HCT116 (cell line): ENCODE results near the gene MRPL18. TPM values are rescaled to one million over a fixed set of nuclear protein-coding genes. Genes with fewer than 3 reads are reported as not detected.

ENCODE experiments used
- ATAC-seq: fragments of 200-7000 bp; cut with Tn5 transposase; 2 replicates; pipeline ENCODE4 v1.9.1; 2020; ENCODE audit warnings: mild to moderate bottlenecking, moderate library complexity
- BruUV-seq: library from RNA; stranded (reverse); fragments of 400-500 nt; replicated peaks from 2 replicates; lab custom pipeline; 2021; lab: Mats Ljungman, UMichigan
- CTCF ChIA-PET: fragments of 300-600 bp; sonication (Branson Sonifier 250); formaldehyde crosslinking; loops from one replicate; lab custom pipeline; 2021; ENCODE audit warnings: antibody characterized with exemption; lab: Charles Lee
- POLR2A ChIA-PET: fragments of 300-600, 350-600 bp; sonication (Branson Sonifier 250); formaldehyde crosslinking; loops from one replicate; lab custom pipeline; 2021; ENCODE audit warnings: antibody characterized with exemption; lab: Charles Lee
- RAD21 ChIA-PET, 2 experiments: fragments of 300-600 bp; sonication (Branson Sonifier 250); formaldehyde crosslinking; loops; one replicate each; lab custom pipeline; 2023; ENCODE audit warnings: low total read pairs in 2 of 2; ENCODE audit not compliant: uncharacterized antibody in 2 of 2, unreplicated experiment in 2 of 2, low non-redundant PET in 1 of 2; lab: Charles Lee
- DNase-seq: peaks from one replicate; pipeline ENCODE4 v3.0.0-alpha.2; 2010; ENCODE audit warnings: low read depth, low spot score
- H2AFZ ChIP-seq: fragments of 200-600 bp; shearing (Covaris generic), sonication (generic); 2 replicates; pipeline ENCODE4 v1.6.1; 2017; ENCODE audit warnings: low read depth, mixed run types, mixed read lengths, antibody characterized with exemption, low read length; ENCODE audit not compliant: poor library complexity, severe bottlenecking
- H3K27ac ChIP-seq: 2 replicates; pipeline ENCODE4 v1.5.1; 2012; ENCODE audit warnings: low read depth, low read length
- H3K27me3 ChIP-seq: fragments of 200-600 bp; sonication (generic); 2 replicates; pipeline ENCODE4 v1.6.1; 2016; ENCODE audit warnings: mixed run types, low read length, mixed read lengths; ENCODE audit not compliant: insufficient read depth
- H3K36me3 ChIP-seq, 2 experiments: fragments of 200-500 bp in 1 of 2; fragments of 200-600 bp in 1 of 2; sonication (Bioruptor generic) in 1 of 2; sonication (generic) in 1 of 2; 2 replicates each; pipeline versions ENCODE4 v1.5.1 to v1.6.1; 2014 to 2016; ENCODE audit warnings: low read length in 2 of 2, inconsistent platforms in 1 of 2, mixed read lengths in 1 of 2, mixed run types in 1 of 2; ENCODE audit not compliant: insufficient read depth in 2 of 2, control insufficient read depth in 1 of 2
- H3K4me1 ChIP-seq, 2 experiments: fragments of 200-600 bp in 1 of 2; sonication (generic) in 1 of 2; 2 replicates each; pipeline versions ENCODE4 v1.5.1 to v1.6.1; 2012 to 2017; ENCODE audit warnings: low read length in 2 of 2, inconsistent platforms in 1 of 2, mild to moderate bottlenecking in 1 of 2, mixed read lengths in 1 of 2, mixed run types in 1 of 2, moderate library complexity in 1 of 2; ENCODE audit not compliant: insufficient read depth in 2 of 2, control insufficient read depth in 1 of 2
- H3K4me2 ChIP-seq: fragments of 200-600 bp; sonication (generic); 2 replicates; pipeline ENCODE4 v1.6.1; 2017; ENCODE audit warnings: mixed run types, low read length, mixed read lengths
- H3K4me3 ChIP-seq, 2 experiments: fragments of 200-600 bp in 1 of 2; sonication (generic) in 1 of 2; replicated peaks in 1 of 2; 2 replicates each; pipeline ENCODE4 v1.5.1; 2011 to 2016; ENCODE audit warnings: low read length in 2 of 2, control low read depth in 1 of 2, low read depth in 1 of 2, mild to moderate bottlenecking in 1 of 2, mixed read lengths in 1 of 2, mixed run types in 1 of 2
- H3K79me2 ChIP-seq: fragments of 200-600 bp; sonication (generic); 2 replicates; pipeline ENCODE4 v1.6.1; 2017; ENCODE audit warnings: mild to moderate bottlenecking, mixed run types, low read length, moderate library complexity, mixed read lengths; ENCODE audit not compliant: insufficient read depth
- H3K9ac ChIP-seq: fragments of 200-600 bp; sonication (generic); 2 replicates; pipeline ENCODE4 v1.6.1; 2016; ENCODE audit warnings: low read length, mixed read lengths
- H3K9me2 ChIP-seq: fragments of 200-600 bp; sonication (generic), shearing (Covaris generic); 2 replicates; pipeline ENCODE4 v1.6.1; 2017; ENCODE audit warnings: mixed run types, mild to moderate bottlenecking, moderate library complexity; ENCODE audit not compliant: insufficient read depth
- H3K9me3 ChIP-seq, 2 experiments: fragments of 200-500 bp in 1 of 2; fragments of 200-600 bp in 1 of 2; sonication (Bioruptor generic) in 1 of 2; sonication (generic) in 1 of 2; 2 replicates each; pipeline ENCODE4 v1.6.1; 2014 to 2017; ENCODE audit warnings: low read length in 2 of 2, mixed read lengths in 2 of 2, inconsistent platforms in 1 of 2, low read depth in 1 of 2, mild to moderate bottlenecking in 1 of 2, mixed run types in 1 of 2, moderate library complexity in 1 of 2; ENCODE audit not compliant: control insufficient read depth in 1 of 2, insufficient read depth in 1 of 2
- H4K20me1 ChIP-seq: fragments of 200-600 bp; sonication (generic), shearing (Covaris generic); 2 replicates; pipeline ENCODE4 v1.6.1; 2017; ENCODE audit warnings: mixed run types, mild to moderate bottlenecking, moderate library complexity; ENCODE audit not compliant: insufficient read depth
- CEBPB ChIP-seq: IDR thresholded peaks from 2 replicates; pipeline ENCODE4 v1.6.1; 2012; ENCODE audit warnings: low read depth
- CTCF ChIP-seq, 3 experiments: fragments of 200-600 bp in 1 of 3; sonication (generic) in 1 of 3; IDR thresholded peaks in 2 of 3; conservative IDR thresholded peaks in 1 of 3; 2 replicates each; pipeline ENCODE4 v1.5.1; 2012 to 2017; ENCODE audit warnings: low read depth in 2 of 3, low read length in 2 of 3, antibody characterized with exemption in 1 of 3, borderline replicate concordance in 1 of 3, control low read depth in 1 of 3, mild to moderate bottlenecking in 1 of 3, mixed read lengths in 1 of 3, mixed run types in 1 of 3, moderate library complexity in 1 of 3; ENCODE audit not compliant: insufficient read depth in 1 of 3
- FOSL1 ChIP-seq: IDR thresholded peaks from 2 replicates; pipeline ENCODE4 v1.6.1; 2012; ENCODE audit warnings: low read depth
- JUND ChIP-seq: IDR thresholded peaks from 2 replicates; pipeline ENCODE4 v1.6.1; 2012
- MAX ChIP-seq: IDR thresholded peaks from 2 replicates; pipeline ENCODE4 v1.6.1; 2012
- POLR2A ChIP-seq: IDR thresholded peaks from 2 replicates; pipeline ENCODE4 v1.7.0; 2011; ENCODE audit warnings: borderline replicate concordance; ENCODE audit not compliant: insufficient read depth, insufficient read length; ENCODE audit errors: extremely low read depth
- SP1 ChIP-seq: IDR thresholded peaks from 2 replicates; pipeline ENCODE4 v1.6.1; 2012; ENCODE audit warnings: low read depth
- SRF ChIP-seq: IDR thresholded peaks from 2 replicates; pipeline ENCODE4 v1.6.1; 2012; ENCODE audit warnings: low read depth
- ZFX ChIP-seq: fragments of 450-650 bp; IDR thresholded peaks from 2 replicates; pipeline ENCODE4 v1.6.1; 2017
- intact Hi-C: fragments of 100-400 bp; cut with micrococcal nuclease; formaldehyde crosslinking; loops from 2 replicates; pipeline ENCODE4 v1.10.0; 2022
- total RNA-seq: library from RNA; stranded (reverse); gene quantifications from one replicate; pipeline ENCODE4 v1.2.1, GENCODE V29; 2021; ENCODE audit not compliant: unreplicated experiment

The MRPL18 gene
- total RNA-seq, 1 experiment from 2014 or later: 106 TPM

- no peaks in the 10 kb centered on the region for H3K27me3 ChIP-seq
- H3K4me1 ChIP-seq: no peaks in the 10 kb centered on the region
- H3K27ac ChIP-seq: no peak overlapping the region
- no peaks in the 10 kb centered on the region for H4K20me1 ChIP-seq
- no peak for TF ChIP-seq JUND
- no peak for TF ChIP-seq CTCF (IDR thresholded peaks at IDR 0.05 in 2 of 3, conservative IDR thresholded peaks at IDR 0.05 in 1 of 3; ENCODE audit: borderline replicate concordance in 1 of 3, insufficient read depth in 1 of 3, low read depth in 2 of 3, low read length in 2 of 3)
- TF ChIP-seq ZFX: no peak
- TF ChIP-seq FOSL1: no peak
- no peak for TF ChIP-seq SP1
- no peak for TF ChIP-seq CEBPB
- TF ChIP-seq, all 23 proteins: peak for 0
- no peak overlapping the region for H3K9ac ChIP-seq
- DNase-seq (no peak), ATAC-seq (no peak)
- intact Hi-C loops: no loop called here
- no peak overlapping the region for H3K4me3 ChIP-seq
- POLR2A ChIA-PET: no interaction called here
- H3K4me2 ChIP-seq: no peak overlapping the region
- H3K9me2 ChIP-seq: no peaks in the 10 kb centered on the region
- BruUV-seq: no TSS peak
- RAD21 ChIA-PET: no interaction called here
- H3K36me3 ChIP-seq: no peaks in the 10 kb centered on the region
- H2AFZ ChIP-seq: no peak overlapping the region
- CTCF ChIA-PET: no interaction called here
- no peaks in the 10 kb centered on the region for H3K79me2 ChIP-seq
- H3K9me3 ChIP-seq: no peaks in the 10 kb centered on the region
Measured at GRCh38 chr6:159821122-159821521, 30.9 kb downstream of the MRPL18 start.

GRCh38 chr6:159821726-159822125 lies 31.5 kb downstream of the MRPL18 start:
- RAD21 ChIA-PET: no interaction called here

More at GRCh38 chr6:159821726-159822125, 31.5 kb downstream of the MRPL18 start:
- POLR2A ChIA-PET: no interaction called here
- no peak overlapping the region for H3K4me3 ChIP-seq
- H3K9me3 ChIP-seq: no peaks in the 10 kb centered on the region
- no peak overlapping the region for H2AFZ ChIP-seq
- no peaks in the 10 kb centered on the region for H3K79me2 ChIP-seq
- BruUV-seq: no TSS peak
- no peak for TF ChIP-seq SRF
- TF ChIP-seq FOSL1: no peak
- TF ChIP-seq POLR2A: no peak
- TF ChIP-seq MAX: no peak
- no peak for TF ChIP-seq SP1
- intact Hi-C loops: no loop called here
- ATAC-seq (no peak), DNase-seq (no peak)
- H3K36me3 ChIP-seq: no peaks in the 10 kb centered on the region
- no peaks in the 10 kb centered on the region for H3K4me1 ChIP-seq
- H4K20me1 ChIP-seq: no peaks in the 10 kb centered on the region
- no peak overlapping the region for H3K27ac ChIP-seq
- H3K4me2 ChIP-seq: no peak overlapping the region
- CTCF ChIA-PET: no interaction called here
- no peaks in the 10 kb centered on the region for H3K27me3 ChIP-seq
- H3K9me2 ChIP-seq: no peaks in the 10 kb centered on the region
- no peak overlapping the region for H3K9ac ChIP-seq
